Prostate gland (tissue), 2 donors: ENCODE measurements around the gene NR1I3.

ENCODE experiments used
- POLR2A ChIP-seq: fragments of 450-650 bp; IDR thresholded peaks from one replicate; pipeline ENCODE4 v1.6.1; 2016; ENCODE audit warnings: antibody characterized with exemption, mild to moderate bottlenecking
- TF ChIP-seq, protein P1 (sequence below), 4 experiments: fragments of 200-600 bp in 2 of 4; fragments of 450-650 bp in 2 of 4; sonication (generic) in 2 of 4; IDR thresholded peaks; 1 replicate in 3 of 4; 2 replicates in 1 of 4; pipeline ENCODE4 v1.5.1; 2016 to 2019; ENCODE audit warnings: antibody characterized with exemption in 4 of 4, mild to moderate bottlenecking in 2 of 4, moderate library complexity in 2 of 4

GRCh38 chr1:161287482-161288054 lies 49.6 kb upstream of the NR1I3 start:
- TF ChIP-seq, protein P1, sequence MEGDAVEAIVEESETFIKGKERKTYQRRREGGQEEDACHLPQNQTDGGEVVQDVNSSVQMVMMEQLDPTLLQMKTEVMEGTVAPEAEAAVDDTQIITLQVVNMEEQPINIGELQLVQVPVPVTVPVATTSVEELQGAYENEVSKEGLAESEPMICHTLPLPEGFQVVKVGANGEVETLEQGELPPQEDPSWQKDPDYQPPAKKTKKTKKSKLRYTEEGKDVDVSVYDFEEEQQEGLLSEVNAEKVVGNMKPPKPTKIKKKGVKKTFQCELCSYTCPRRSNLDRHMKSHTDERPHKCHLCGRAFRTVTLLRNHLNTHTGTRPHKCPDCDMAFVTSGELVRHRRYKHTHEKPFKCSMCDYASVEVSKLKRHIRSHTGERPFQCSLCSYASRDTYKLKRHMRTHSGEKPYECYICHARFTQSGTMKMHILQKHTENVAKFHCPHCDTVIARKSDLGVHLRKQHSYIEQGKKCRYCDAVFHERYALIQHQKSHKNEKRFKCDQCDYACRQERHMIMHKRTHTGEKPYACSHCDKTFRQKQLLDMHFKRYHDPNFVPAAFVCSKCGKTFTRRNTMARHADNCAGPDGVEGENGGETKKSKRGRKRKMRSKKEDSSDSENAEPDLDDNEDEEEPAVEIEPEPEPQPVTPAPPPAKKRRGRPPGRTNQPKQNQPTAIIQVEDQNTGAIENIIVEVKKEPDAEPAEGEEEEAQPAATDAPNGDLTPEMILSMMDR (IDR thresholded peaks at IDR 0.05): no peak
- no peak for TF ChIP-seq POLR2A
